Panc1 (cell line): Measurements from ENCODE around the gene CLEC16A. TPM values are rescaled to one million over a fixed set of nuclear protein-coding genes. Genes with fewer than 3 reads are reported as not detected.

Experiments used
- ATAC-seq: fragments of 200-7000 bp; cut with Tn5 transposase; 2 replicates; pipeline ENCODE4 v1.9.1; 2020; ENCODE audit warnings: mild to moderate bottlenecking, moderate library complexity
- BruUV-seq: library from RNA; stranded (reverse); fragments of 400-500 nt; replicated peaks from 2 replicates; lab custom pipeline; 2021; lab: Mats Ljungman, UMichigan
- CTCF ChIA-PET: fragments of 300-600 bp; sonication (Branson Sonifier 250); formaldehyde crosslinking; loops from one replicate; lab custom pipeline; 2022; ENCODE audit warnings: antibody characterized with exemption; lab: Charles Lee
- POLR2A ChIA-PET: fragments of 300-600 bp; sonication (Branson Sonifier 250); formaldehyde crosslinking; loops from one replicate; lab custom pipeline; 2022; ENCODE audit warnings: antibody characterized with exemption; lab: Charles Lee
- DNase-seq: peaks from one replicate; pipeline ENCODE4 v3.0.0-alpha.2; 2010; ENCODE audit warnings: low read depth, low spot score
- H3K27ac ChIP-seq: 2 replicates; pipeline ENCODE4 v1.5.1; 2011; ENCODE audit warnings: mild to moderate bottlenecking, low read length, inconsistent platforms
- H3K27me3 ChIP-seq: fragments of 200-500 bp; sonication (Bioruptor generic); 2 replicates; pipeline ENCODE4 v1.6.0; 2014; ENCODE audit warnings: low read length, inconsistent platforms; ENCODE audit not compliant: control insufficient read depth, insufficient read depth
- H3K36me3 ChIP-seq: fragments of 200-500 bp; sonication (Bioruptor generic); 2 replicates; pipeline ENCODE4 v1.5.1; 2014; ENCODE audit warnings: inconsistent platforms, mild to moderate bottlenecking, low read length, moderate library complexity; ENCODE audit not compliant: control insufficient read depth, insufficient read depth
- H3K4me1 ChIP-seq: 2 replicates; pipeline ENCODE4 v1.5.1; 2011; ENCODE audit warnings: inconsistent platforms, mild to moderate bottlenecking, low read length, moderate library complexity; ENCODE audit not compliant: control insufficient read depth, insufficient read depth
- H3K4me3 ChIP-seq, 2 experiments: 2 replicates each; pipeline ENCODE4 v1.5.1; 2011 to 2012; ENCODE audit warnings: low read depth in 2 of 2, low read length in 2 of 2, mild to moderate bottlenecking in 2 of 2, inconsistent platforms in 1 of 2, moderate library complexity in 1 of 2
- H3K9me3 ChIP-seq: fragments of 200-500 bp; sonication (Bioruptor generic); 2 replicates; pipeline ENCODE4 v1.5.1; 2014; ENCODE audit warnings: low read depth, mild to moderate bottlenecking, inconsistent platforms, low read length, moderate library complexity; ENCODE audit not compliant: control insufficient read depth, insufficient read depth
- POLR2AphosphoS5 ChIP-seq: IDR thresholded peaks from 2 replicates; pipeline ENCODE4 v1.6.1; 2012; ENCODE audit warnings: mild to moderate bottlenecking, low read depth, low read length, moderate library complexity
- SIN3A ChIP-seq: IDR thresholded peaks from 2 replicates; pipeline ENCODE4 v1.6.1; 2012; ENCODE audit warnings: low read depth, mild to moderate bottlenecking, low read length, moderate library complexity, borderline replicate concordance; ENCODE audit not compliant: insufficient read depth
- TCF7L2 ChIP-seq: IDR thresholded peaks from 2 replicates; pipeline ENCODE4 v1.6.1; 2011; ENCODE audit warnings: mild to moderate bottlenecking, low read depth, low read length, inconsistent platforms
- in situ Hi-C: cut with HindIII; loops from 2 replicates; pipeline ENCODE4 v1.10.0; 2016; ENCODE audit warnings: low sequenced_read_pairs, low pct_unique_long_range_greater_than_20kb
- intact Hi-C: fragments of 100-400 bp; cut with micrococcal nuclease; formaldehyde crosslinking; loops from one replicate; pipeline ENCODE4 v1.10.0; 2022; ENCODE audit not compliant: unreplicated experiment
- total RNA-seq: library from RNA; stranded (reverse); gene quantifications from one replicate; pipeline ENCODE4 v1.2.1, GENCODE V29; 2021; ENCODE audit not compliant: unreplicated experiment
- TF ChIP-seq, protein P1 (sequence below): fragments of 450-650 bp; IDR thresholded peaks from 2 replicates; pipeline ENCODE4 v1.5.1; 2017; ENCODE audit warnings: mild to moderate bottlenecking
- TF ChIP-seq, protein P2 (sequence below), 2 experiments: IDR thresholded peaks; 2 replicates each; pipeline ENCODE4 v1.6.1; 2011 to 2012; ENCODE audit warnings: low read depth in 2 of 2, control low read depth in 1 of 2, low read length in 1 of 2, mild to moderate bottlenecking in 1 of 2, moderate library complexity in 1 of 2; ENCODE audit not compliant: insufficient read depth in 1 of 2

The CLEC16A gene
- total RNA-seq, 1 experiment from 2014 or later = 21.0 TPM

DNA sequence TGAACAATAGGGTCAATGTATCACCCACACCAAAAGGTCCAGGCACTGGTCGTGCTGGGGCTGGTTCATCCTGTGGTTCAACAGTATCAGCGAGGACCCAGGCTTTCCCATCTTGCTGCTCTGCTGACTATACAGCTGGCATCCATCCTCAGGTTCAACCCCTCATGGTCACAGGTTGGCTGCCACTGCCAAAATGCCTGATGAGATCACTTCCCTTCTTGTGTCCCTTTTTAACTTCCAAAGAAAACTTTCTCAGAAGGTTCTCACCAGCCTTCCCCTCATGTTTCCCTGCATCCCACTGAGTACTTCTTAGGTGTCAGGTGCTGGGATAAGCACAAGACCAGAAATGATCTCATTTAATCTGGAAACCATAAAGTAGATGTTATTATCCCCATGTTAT, 25.7 kb downstream of the CLEC16A start:
- ChIA-PET CTCF (no interaction called here), POLR2A (no interaction called here)
- TF ChIP-seq, protein P1, sequence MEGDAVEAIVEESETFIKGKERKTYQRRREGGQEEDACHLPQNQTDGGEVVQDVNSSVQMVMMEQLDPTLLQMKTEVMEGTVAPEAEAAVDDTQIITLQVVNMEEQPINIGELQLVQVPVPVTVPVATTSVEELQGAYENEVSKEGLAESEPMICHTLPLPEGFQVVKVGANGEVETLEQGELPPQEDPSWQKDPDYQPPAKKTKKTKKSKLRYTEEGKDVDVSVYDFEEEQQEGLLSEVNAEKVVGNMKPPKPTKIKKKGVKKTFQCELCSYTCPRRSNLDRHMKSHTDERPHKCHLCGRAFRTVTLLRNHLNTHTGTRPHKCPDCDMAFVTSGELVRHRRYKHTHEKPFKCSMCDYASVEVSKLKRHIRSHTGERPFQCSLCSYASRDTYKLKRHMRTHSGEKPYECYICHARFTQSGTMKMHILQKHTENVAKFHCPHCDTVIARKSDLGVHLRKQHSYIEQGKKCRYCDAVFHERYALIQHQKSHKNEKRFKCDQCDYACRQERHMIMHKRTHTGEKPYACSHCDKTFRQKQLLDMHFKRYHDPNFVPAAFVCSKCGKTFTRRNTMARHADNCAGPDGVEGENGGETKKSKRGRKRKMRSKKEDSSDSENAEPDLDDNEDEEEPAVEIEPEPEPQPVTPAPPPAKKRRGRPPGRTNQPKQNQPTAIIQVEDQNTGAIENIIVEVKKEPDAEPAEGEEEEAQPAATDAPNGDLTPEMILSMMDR = no peak
- TF ChIP-seq TCF7L2 (no peak), POLR2AphosphoS5 (no peak), SIN3A (no peak)
- TF ChIP-seq, protein P2, sequence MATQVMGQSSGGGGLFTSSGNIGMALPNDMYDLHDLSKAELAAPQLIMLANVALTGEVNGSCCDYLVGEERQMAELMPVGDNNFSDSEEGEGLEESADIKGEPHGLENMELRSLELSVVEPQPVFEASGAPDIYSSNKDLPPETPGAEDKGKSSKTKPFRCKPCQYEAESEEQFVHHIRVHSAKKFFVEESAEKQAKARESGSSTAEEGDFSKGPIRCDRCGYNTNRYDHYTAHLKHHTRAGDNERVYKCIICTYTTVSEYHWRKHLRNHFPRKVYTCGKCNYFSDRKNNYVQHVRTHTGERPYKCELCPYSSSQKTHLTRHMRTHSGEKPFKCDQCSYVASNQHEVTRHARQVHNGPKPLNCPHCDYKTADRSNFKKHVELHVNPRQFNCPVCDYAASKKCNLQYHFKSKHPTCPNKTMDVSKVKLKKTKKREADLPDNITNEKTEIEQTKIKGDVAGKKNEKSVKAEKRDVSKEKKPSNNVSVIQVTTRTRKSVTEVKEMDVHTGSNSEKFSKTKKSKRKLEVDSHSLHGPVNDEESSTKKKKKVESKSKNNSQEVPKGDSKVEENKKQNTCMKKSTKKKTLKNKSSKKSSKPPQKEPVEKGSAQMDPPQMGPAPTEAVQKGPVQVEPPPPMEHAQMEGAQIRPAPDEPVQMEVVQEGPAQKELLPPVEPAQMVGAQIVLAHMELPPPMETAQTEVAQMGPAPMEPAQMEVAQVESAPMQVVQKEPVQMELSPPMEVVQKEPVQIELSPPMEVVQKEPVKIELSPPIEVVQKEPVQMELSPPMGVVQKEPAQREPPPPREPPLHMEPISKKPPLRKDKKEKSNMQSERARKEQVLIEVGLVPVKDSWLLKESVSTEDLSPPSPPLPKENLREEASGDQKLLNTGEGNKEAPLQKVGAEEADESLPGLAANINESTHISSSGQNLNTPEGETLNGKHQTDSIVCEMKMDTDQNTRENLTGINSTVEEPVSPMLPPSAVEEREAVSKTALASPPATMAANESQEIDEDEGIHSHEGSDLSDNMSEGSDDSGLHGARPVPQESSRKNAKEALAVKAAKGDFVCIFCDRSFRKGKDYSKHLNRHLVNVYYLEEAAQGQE (IDR thresholded peaks at IDR 0.05; ENCODE audit: insufficient read depth in 1 of 2, low read depth in 2 of 2, low read length in 1 of 2) = no peak
- DNase-seq = no peak
- H3K27me3 ChIP-seq = no peaks in the 10 kb centered on the region
- intact Hi-C loops = no loop called here
- H3K36me3 ChIP-seq = no peaks in the 10 kb centered on the region
- H3K9me3 ChIP-seq = no peaks in the 10 kb centered on the region
- H3K4me1 ChIP-seq = no peaks in the 10 kb centered on the region
- no peak for ATAC-seq
- BruUV-seq = no TSS peak
- in situ Hi-C loops = no loop called here
- H3K27ac ChIP-seq = no peak overlapping the region
- H3K4me3 ChIP-seq = no peak overlapping the region

DNA sequence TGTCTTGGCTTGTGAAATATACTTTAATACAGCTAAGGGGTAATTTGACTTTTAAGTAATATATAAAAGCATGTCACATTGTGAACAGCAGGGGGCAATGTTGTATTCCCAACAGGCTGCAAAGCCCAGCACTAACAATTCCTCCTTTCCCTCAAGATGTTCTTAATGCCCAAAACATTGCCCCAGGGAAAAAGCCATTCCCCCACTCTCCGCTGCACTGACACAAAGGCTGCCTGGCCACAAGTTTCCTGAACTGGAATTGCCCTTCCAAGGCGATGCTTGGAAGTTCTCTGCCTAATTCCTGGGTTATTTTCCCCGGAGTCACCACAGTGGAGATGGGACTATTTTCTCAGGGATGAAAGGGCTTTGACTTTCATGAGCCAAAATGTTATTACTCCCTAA, 27.2 kb downstream of the CLEC16A start:
- ChIA-PET CTCF (interaction anchor here (0.5 to 1.4 kb wide), 5 partner anchors 18 to 601 kb away, joined by 3 to 17 read pairs (median 3); partner anchors contain the start of gene SOCS1), POLR2A (interaction anchor here (0.6 to 0.7 kb wide), 2 partner anchors 283 to 284 kb away, joined by 3 to 6 read pairs; partner anchors contain the start of gene SOCS1)
- Histone ChIP-seq H3K36me3 (no peaks in the 10 kb centered on the region), H3K27me3 (no peaks in the 10 kb centered on the region), H3K9me3 (no peaks in the 10 kb centered on the region), H3K4me1 (no peaks in the 10 kb centered on the region), H3K27ac (no peak overlapping the region), H3K4me3 (no peak overlapping the region)
- in situ Hi-C loops (no loop called here), intact Hi-C loops (loop anchor here (1.0 kb wide), 1 partner anchor 286 kb away; no protein-coding TSS in a partner anchor)
- DNase-seq (peak; percentile 41), ATAC-seq (peak; percentile 82)
- TF ChIP-seq SIN3A (no peak), POLR2AphosphoS5 (no peak), TCF7L2 (no peak)
- TF ChIP-seq, protein P2 (IDR thresholded peaks at IDR 0.05; ENCODE audit: insufficient read depth in 1 of 2, low read depth in 2 of 2, low read length in 1 of 2) = no peak
- TF ChIP-seq, protein P1 = peak; percentile 86
- BruUV-seq = no TSS peak
